SK-N-SH treated with all-trans-retinoic acid at 6 μM for 48 hours (cell line): ENCODE measurements around the gene COL4A2.

Source experiments
- ATAC-seq: fragments of 200-7000 bp; cut with Tn5 transposase; 3 replicates; pipeline ENCODE4 v1.9.1; 2020; ENCODE audit warnings: mild to moderate bottlenecking, moderate library complexity
- ARNTL ChIP-seq: fragments of 450-650 bp; formaldehyde crosslinking; IDR thresholded peaks from 2 replicates; pipeline ENCODE4 v1.5.0; 2020; ENCODE audit warnings: low read depth, mild to moderate bottlenecking, moderate library complexity, borderline replicate concordance
- BACH2 ChIP-seq: fragments of 250-450 bp; sonication (Bioruptor Pico); IDR thresholded peaks from 2 replicates; pipeline ENCODE4 v1.9.0; 2021; ENCODE audit warnings: mild to moderate bottlenecking, borderline replicate concordance
- CSDC2 ChIP-seq: fragments of 250-450 bp; sonication (Bioruptor Pico); IDR thresholded peaks from 2 replicates; pipeline ENCODE4 v1.5.0; 2020; ENCODE audit warnings: mild to moderate bottlenecking, moderate library complexity
- CSRNP3 ChIP-seq: fragments of 250-450 bp; sonication (Bioruptor Pico); IDR thresholded peaks from 2 replicates; pipeline ENCODE4 v1.5.1; 2021; ENCODE audit warnings: mild to moderate bottlenecking, moderate library complexity
- ESRRG ChIP-seq: fragments of 250-450 bp; sonication (Bioruptor Pico); IDR thresholded peaks from 2 replicates; pipeline ENCODE4 v1.6.1; 2021; ENCODE audit warnings: mild to moderate bottlenecking
- GLIS3 ChIP-seq: fragments of 250-450 bp; sonication (Bioruptor Pico); IDR thresholded peaks from 2 replicates; pipeline ENCODE4 v1.5.0; 2020; ENCODE audit warnings: mild to moderate bottlenecking, moderate library complexity
- ISL1 ChIP-seq: fragments of 250-450 bp; sonication (Bioruptor Pico); IDR thresholded peaks from 2 replicates; pipeline ENCODE4 v2.1.2; 2022; ENCODE audit warnings: mild to moderate bottlenecking, moderate library complexity
- OSR1 ChIP-seq: fragments of 250-450 bp; sonication (Bioruptor Pico); IDR thresholded peaks from 2 replicates; pipeline ENCODE4 v1.8.0; 2022; ENCODE audit warnings: moderate library complexity, mild to moderate bottlenecking, inconsistent platforms
- PATZ1 ChIP-seq: fragments of 250-450 bp; sonication (Bioruptor Pico); IDR thresholded peaks from 2 replicates; pipeline ENCODE4 v1.8.0; 2020; ENCODE audit warnings: mild to moderate bottlenecking, moderate library complexity, borderline replicate concordance
- PPARA ChIP-seq: fragments of 250-450 bp; sonication (Bioruptor Pico); IDR thresholded peaks from 2 replicates; pipeline ENCODE4 v1.5.0; 2020; ENCODE audit warnings: mild to moderate bottlenecking, borderline replicate concordance
- RARB ChIP-seq: fragments of 250-450 bp; sonication (Bioruptor Pico); IDR thresholded peaks from 2 replicates; pipeline ENCODE4 v1.8.0; 2021; ENCODE audit warnings: mild to moderate bottlenecking, moderate library complexity
- SNAI2 ChIP-seq: fragments of 250-450 bp; sonication (Bioruptor Pico); IDR thresholded peaks from 2 replicates; pipeline ENCODE4 v1.5.0; 2020; ENCODE audit warnings: mild to moderate bottlenecking, moderate library complexity
- TOX ChIP-seq: fragments of 250-450 bp; sonication (Bioruptor Pico); IDR thresholded peaks from 2 replicates; pipeline ENCODE4 v1.8.0; 2021; ENCODE audit warnings: mild to moderate bottlenecking, moderate library complexity, borderline replicate concordance
- TSHZ2 ChIP-seq: fragments of 250-450 bp; sonication (Bioruptor Pico); IDR thresholded peaks from 2 replicates; pipeline ENCODE4 v1.5.0; 2020; ENCODE audit warnings: mild to moderate bottlenecking, moderate library complexity
- ZFP3 ChIP-seq: fragments of 250-450 bp; sonication (Bioruptor Pico); IDR thresholded peaks from 2 replicates; pipeline ENCODE4 v1.5.0; 2020; ENCODE audit warnings: mild to moderate bottlenecking, moderate library complexity
- ZNF565 ChIP-seq: fragments of 450-650 bp; formaldehyde crosslinking; conservative IDR thresholded peaks from 2 replicates; pipeline ENCODE4 v1.5.0; 2020; ENCODE audit warnings: low read depth, mild to moderate bottlenecking, moderate library complexity
- ZNF70 ChIP-seq: fragments of 450-650 bp; formaldehyde crosslinking; IDR thresholded peaks from 2 replicates; pipeline ENCODE4 v1.5.0; 2020; ENCODE audit warnings: mild to moderate bottlenecking, moderate library complexity
- ZNF8 ChIP-seq: fragments of 450-650 bp; formaldehyde crosslinking; IDR thresholded peaks from 2 replicates; pipeline ENCODE4 v1.5.0; 2020; ENCODE audit warnings: mild to moderate bottlenecking, moderate library complexity
- TF ChIP-seq, protein P1 (sequence below): fragments of 250-450 bp; sonication (Bioruptor Pico); IDR thresholded peaks from 2 replicates; pipeline ENCODE4 v1.8.0; 2021; ENCODE audit warnings: low read depth, mild to moderate bottlenecking, moderate library complexity, borderline replicate concordance

COL4A2 gene

DNA sequence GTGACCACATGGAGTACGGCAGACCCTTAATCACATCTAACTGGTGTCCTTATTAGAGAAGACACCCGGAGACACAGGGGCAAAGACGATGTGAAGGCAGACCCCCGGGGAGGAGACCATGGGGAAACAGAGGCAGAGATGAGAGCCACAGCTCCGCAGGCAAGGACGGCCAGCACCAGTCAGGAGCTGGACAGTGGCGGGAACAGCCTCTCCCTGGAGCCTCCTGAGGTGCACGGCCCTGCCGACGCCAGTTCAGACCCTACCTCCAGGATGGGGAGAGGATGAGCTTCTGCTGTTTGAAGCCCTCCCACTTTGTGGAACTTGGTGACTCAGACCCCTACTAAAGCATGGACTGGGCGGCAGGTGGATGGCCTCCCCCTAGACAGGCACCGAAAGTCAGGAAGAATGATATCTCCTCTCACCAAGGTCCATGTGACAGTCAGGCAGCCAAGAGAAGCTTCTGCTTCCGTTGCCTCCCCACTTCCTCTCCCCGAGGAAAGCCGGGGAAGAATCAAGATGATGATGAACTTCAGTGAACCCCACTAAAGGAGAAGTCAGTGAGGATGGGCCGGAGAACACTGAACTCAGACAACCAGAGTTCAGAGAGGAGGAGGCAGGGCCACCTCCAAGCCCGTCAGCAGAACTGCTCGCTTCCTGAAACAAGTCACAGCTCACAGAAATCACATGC, 229.1 kb downstream of the COL4A2 start:
- TF ChIP-seq GLIS3 (CRISPR knock-in tag): no peak
- TF ChIP-seq OSR1 (CRISPR knock-in tag): no peak
- no peak for TF ChIP-seq SNAI2
- TF ChIP-seq CSRNP3 (CRISPR knock-in tag): no peak
- no peak for TF ChIP-seq TSHZ2
- TF ChIP-seq ISL1 (CRISPR knock-in tag): no peak
- TF ChIP-seq PPARA (CRISPR knock-in tag): no peak
- no peak for TF ChIP-seq CSDC2 (CRISPR knock-in tag)
- no peak for TF ChIP-seq BACH2 (CRISPR knock-in tag)
- TF ChIP-seq, protein P1, sequence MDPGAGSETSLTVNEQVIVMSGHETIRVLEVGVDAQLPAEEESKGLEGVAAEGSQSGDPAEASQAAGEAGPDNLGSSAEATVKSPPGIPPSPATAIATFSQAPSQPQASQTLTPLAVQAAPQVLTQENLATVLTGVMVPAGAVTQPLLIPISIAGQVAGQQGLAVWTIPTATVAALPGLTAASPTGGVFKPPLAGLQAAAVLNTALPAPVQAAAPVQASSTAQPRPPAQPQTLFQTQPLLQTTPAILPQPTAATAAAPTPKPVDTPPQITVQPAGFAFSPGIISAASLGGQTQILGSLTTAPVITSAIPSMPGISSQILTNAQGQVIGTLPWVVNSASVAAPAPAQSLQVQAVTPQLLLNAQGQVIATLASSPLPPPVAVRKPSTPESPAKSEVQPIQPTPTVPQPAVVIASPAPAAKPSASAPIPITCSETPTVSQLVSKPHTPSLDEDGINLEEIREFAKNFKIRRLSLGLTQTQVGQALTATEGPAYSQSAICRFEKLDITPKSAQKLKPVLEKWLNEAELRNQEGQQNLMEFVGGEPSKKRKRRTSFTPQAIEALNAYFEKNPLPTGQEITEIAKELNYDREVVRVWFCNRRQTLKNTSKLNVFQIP: no peak
- TF ChIP-seq PATZ1: no peak
- TF ChIP-seq ESRRG: no peak
- TF ChIP-seq TOX (CRISPR knock-in tag): no peak
- no peak for TF ChIP-seq ZNF8 (CRISPR knock-in tag)
- TF ChIP-seq ZFP3: no peak
- TF ChIP-seq, all 23 proteins: peak for 0
- ATAC-seq: no peak

DNA sequence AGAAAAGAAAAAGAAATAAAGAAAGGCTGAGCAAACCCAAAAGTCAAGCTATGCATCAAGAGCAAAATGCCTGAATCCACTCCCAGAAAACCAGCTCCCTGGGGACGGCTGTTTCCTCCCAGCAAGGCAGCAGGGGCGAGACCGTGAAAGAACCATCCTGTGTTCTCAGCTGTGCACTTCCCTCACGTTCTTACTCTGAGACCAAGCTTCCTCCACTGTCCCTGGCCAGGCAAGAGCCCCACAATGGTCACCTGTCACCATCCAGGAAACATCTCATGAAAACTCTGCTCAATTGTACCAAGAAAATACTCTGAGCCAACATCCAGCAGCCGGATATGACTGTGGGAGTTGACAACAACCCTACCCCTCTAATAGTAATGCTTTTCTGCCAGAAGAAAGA, 231.5 kb downstream of the COL4A2 start:
- no peak for ATAC-seq
- no peak for TF ChIP-seq ISL1 (CRISPR knock-in tag)
- no peak for TF ChIP-seq CSRNP3 (CRISPR knock-in tag)
- TF ChIP-seq ZFP3: no peak
- TF ChIP-seq ARNTL (CRISPR knock-in tag): no peak
- no peak for TF ChIP-seq SNAI2
- TF ChIP-seq TOX (CRISPR knock-in tag): no peak
- TF ChIP-seq ZNF565 (CRISPR knock-in tag): no peak
- TF ChIP-seq PATZ1: no peak
- no peak for TF ChIP-seq CSDC2 (CRISPR knock-in tag)
- no peak for TF ChIP-seq GLIS3 (CRISPR knock-in tag)
- TF ChIP-seq RARB (CRISPR knock-in tag): no peak
- no peak for TF ChIP-seq ZNF70
